ENCODE measurements around the gene DHDH.
"Not testable (repeated sequence)": the region's sequence is repeated elsewhere in the genome, so short reads cannot be mapped to it uniquely, and the experiment has no call there.

The DHDH gene

DNA sequence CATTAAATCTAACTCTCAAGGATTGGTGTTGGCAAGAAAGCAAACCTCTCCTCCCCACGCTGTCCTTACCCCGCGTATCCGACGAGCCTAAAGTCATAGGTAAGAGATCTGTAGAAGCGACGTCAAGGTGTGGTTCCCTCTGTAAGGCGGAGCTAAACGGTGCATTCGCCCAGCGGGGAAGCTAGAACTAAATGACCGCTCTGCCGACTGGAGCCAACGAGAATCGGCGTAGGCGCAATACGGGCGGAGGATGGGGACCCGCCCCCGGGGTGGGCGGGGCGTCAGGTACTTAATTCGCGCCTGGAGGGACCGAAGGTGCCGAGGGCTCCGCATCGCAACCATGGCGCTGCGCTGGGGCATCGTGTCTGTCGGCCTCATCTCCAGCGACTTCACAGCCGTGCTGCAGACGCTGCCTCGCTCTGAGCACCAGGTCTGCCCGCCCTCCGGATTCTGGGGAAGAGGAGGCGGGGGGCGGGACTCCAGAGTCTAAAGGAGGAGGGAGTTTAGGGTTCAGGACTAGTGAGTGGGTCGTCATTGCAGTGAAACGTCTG lies at the start of gene DHDH:
TSS of gene DHDH (plus strand) at position 318 of the 551 bp plus-strand sequence. CDS start at position 341, 23 bp downstream.
- peak; percentile 45 to 72 for DNase-seq (ENCODE audit: low read depth in 2 of 2)

DNA sequence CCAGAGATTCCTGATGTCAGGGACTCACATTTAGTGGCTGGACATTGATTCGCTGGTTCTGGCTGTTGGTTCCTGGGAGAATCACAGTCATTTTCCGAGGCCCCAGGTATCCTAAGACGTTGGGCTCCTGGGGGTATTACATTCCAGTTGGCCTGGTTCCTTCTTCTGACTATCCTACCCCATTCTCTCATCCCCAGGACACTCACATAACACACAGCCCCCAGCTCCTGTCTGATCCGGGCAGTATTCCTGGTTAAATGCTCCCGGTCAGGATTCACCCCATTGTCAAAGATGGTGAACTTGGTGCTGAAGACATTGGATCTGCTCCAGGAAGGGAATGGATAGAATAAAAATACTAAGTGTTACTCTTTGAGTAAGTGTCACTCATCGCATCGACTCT lies 49.8 kb upstream of the DHDH start:
- DNase-seq (ENCODE audit: low read depth in 2 of 2) = no peak

- DNase-seq (ENCODE audit: low read depth in 2 of 2) = no peak
Observed at GRCh38 chr19:48887861-48888612, 45.5 kb upstream of the DHDH start.

- DNase-seq (ENCODE audit: low read depth in 2 of 2) = not testable (repeated sequence)
Observed at GRCh38 chr19:48889496-48889895, 44.0 kb upstream of the DHDH start.

DNA sequence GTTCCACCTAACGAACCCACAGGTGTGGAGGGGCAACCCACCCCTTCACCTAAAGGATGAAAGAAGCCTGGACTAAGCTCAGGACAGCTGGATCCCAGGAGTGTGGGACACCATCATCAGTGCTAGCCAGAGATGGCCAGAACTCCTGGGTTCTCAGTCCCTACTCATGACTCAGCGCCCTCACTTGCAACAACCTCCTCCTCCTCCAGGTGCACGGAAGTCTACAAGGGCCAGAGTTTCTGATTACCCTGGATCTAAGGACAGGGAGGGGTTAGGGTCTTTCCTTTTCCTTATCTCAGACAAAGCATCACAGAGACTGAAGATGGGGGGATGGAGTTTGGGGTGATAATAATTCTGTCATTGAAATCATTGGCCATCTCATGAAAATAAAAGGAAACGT lies 42.9 kb upstream of the DHDH start:
- DNase-seq (ENCODE audit: low read depth in 2 of 2) = no peak

GRCh38 chr19:48895226-48895625 lies 38.3 kb upstream of the DHDH start:
- DNase-seq (ENCODE audit: low read depth in 2 of 2) = no peak

DNA sequence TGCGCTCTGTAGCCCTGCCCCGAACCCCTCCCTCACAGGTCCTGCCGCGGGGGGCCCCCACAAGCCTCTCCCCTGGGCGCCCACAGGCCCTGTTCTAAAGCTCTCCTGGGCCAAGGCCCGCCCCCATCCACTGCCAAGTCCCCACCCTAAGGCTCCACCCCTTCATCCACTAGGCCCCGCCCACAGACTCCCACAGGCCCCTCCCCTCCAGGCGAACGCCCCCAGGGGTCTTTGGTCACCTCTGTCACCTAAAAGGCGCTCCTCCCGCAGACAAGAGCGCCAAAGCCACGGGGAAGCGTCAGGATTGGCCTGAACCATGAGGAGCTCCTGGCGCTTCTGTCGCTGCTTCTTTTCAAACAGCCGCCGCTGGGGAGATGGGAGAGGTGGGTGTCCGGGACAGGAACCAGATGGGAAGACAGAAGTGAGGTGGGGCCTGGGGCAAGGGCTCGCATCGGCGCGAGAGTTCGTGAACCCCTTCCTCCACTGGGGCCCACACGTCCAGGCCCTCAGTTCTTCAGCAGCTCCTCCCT lies 37.2 kb upstream of the DHDH start:
- DNase-seq (ENCODE audit: low read depth in 2 of 2) = peak in 1 of 2 experiments; percentile 40

GRCh38 chr19:48897181-48897580 lies 36.3 kb upstream of the DHDH start:
- no peak for DNase-seq (ENCODE audit: low read depth in 2 of 2)

DNA sequence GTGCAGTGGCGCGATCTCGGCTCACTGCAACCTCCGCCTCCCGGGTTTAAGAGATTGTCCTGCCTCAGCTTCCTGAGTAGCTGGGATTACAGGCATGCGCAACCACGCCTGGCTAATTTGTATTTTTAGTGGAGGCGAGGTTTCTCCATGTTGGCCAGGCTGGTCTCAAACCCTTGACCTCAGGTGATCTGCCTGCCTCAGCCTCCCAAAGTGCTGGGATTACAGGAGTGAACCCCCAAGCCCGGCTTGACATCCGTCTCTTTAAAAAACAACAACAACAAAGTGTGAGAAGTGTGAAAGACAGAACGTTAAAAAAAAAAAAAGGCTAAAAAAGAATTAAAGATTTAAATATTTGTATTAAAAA lies 34.1 kb upstream of the DHDH start:
- not testable (repeated sequence) for DNase-seq (ENCODE audit: low read depth in 2 of 2)

- DNase-seq (ENCODE audit: low read depth in 2 of 2) = peak; percentile 96 to 100
Observed at GRCh38 chr19:48899781-48900476, 33.6 kb upstream of the DHDH start, which contains the start of gene NUCB1. NUCB1 (plus strand) TSS chr19:48900312; CDS start chr19:48900797, 485 bp downstream.

DNA sequence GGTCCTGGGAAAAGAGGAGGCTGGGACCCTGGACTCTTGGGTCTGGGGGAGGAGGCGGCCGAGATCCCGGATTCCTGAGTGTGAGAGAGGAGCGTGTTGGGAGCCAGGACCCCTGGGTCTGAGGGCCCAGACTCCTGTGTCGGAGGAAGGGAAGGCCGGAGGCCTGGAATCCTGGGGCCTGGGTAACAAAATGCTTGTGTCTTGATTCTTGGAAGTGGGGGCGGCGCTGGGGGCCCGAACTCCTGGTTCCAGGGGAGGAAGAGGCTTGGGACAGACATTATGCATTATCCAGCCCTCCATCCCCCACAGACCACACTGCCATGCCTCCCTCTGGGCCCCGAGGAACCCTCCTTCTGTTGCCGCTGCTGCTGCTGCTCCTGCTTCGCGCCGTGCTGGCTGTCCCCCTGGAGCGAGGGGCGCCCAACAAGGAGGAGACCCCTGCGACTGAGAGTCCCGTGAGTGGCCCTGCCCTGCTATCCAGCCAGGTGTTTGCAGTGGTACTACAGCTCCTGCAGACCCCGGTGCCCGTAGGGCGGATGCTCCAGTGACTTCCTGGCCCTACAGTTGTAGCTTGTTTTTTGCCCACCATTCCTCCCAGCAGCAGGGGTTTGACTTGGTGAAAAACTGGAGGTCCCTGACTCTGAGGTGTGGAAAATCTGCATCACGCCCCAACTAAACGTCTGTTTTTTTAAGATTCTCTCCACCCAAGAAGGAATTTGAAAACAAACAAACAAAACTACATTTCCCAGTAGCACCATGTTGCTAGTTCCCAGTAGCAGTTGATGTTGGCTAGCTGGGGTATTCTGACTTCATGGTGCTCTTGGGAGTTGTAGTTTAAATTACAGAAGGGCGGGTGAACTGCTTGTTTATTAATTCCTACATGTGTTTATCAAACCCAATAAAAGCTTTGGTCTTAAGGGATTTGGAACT lies 32.8 kb upstream of the DHDH start:
- DNase-seq (ENCODE audit: low read depth in 2 of 2) = no peak

GRCh38 chr19:48902291-48902690 lies 31.2 kb upstream of the DHDH start:
- not testable (repeated sequence) for DNase-seq (ENCODE audit: low read depth in 2 of 2)

DNA sequence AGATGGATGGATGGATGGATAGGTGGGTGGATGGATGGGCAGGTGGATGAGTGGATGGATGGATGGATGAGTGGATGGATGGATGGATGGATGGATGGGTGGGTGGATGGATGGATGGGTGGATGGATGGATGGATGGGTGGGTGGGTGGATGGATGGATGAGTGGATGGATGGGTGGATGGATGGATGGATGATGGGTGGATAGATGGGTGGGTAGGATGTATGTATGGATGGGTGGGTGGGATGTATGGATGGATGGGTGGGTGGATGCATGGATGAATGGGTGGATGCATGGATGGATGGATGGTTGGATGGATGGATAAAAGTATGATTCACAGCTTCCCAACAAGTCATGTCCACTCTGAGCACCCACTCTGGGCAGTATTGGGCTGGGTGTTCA lies 29.7 kb upstream of the DHDH start:
- not testable (repeated sequence) for DNase-seq (ENCODE audit: low read depth in 2 of 2)

- DNase-seq (ENCODE audit: low read depth in 2 of 2) = no peak
Observed at GRCh38 chr19:48905664-48906063, 27.8 kb upstream of the DHDH start.

- DNase-seq (ENCODE audit: low read depth in 2 of 2) = no peak
Observed at GRCh38 chr19:48906324-48906723, 27.2 kb upstream of the DHDH start.

GRCh38 chr19:48907671-48908070 lies 25.8 kb upstream of the DHDH start:
- DNase-seq (ENCODE audit: low read depth in 2 of 2) = no peak

DNA sequence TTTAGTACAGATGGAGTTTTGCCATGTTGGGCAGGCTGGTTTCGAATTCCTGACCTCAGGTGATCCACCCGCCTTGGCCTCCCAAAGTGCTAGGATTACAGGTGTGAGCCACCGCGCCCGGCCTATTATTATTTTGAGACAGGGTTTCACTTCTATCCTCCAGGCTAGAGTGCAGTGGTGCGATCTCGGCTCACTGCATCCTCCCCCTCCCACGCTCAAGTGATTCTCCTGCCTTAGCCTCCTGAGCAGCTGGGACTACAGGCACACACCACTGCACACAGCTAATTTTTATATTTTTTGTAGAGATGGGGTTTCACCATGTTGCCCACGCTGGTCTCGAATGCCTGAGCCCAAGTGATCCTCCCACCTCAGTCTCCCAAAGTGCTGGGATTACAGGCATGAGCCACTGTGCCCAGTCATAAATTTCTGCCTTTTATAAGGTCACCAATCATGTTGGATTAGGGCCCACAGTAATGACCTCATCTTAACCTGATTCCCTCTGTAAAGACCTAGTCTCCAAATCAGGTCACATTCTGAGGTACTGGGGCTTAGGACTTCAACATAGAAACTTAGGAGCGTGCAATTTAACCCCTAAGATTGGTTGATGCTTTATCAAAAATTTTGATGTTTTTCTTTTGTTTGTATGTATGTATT lies 23.9 kb upstream of the DHDH start:
- not testable (repeated sequence) for DNase-seq (ENCODE audit: low read depth in 2 of 2)

GRCh38 chr19:48910803-48911202 lies 22.7 kb upstream of the DHDH start:
- no peak for DNase-seq (ENCODE audit: low read depth in 2 of 2)

DNA sequence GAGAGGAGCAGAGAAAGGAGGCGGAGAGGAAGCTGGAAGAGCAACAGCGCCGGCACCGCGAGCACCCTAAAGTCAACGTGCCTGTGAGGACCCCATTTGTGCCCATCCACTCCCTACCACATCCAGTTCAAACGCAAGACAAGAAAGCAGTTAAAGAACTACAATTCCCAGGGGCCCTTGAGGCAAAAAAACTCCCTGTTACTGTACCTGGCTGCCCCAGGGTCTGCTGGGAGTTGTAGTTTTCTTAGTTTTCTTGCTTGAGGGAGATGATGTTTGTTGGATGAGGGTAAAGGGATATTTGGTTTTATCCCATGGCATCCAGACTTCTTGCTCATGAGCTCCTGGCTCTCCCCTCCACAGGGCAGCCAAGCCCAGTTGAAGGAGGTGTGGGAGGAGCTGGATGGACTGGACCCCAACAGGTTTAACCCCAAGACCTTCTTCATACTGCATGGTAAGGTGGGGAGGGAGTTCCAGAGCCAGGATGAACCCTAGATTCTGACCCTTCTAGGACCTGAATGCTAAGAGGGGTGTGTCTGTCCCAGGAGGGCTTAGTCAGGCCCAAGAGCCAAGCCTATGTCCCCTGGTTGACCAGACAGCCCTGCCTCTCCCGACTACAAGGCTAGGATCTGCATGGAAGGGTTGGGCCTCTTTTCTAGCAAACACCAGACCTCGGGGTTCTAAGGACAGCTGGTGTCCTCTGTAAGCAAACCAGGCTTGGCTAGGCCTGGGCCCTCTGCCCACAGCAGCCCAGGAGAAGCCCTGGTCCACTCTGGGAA lies 20.2 kb upstream of the DHDH start:
- DNase-seq (ENCODE audit: low read depth in 2 of 2) = no peak

- DNase-seq (ENCODE audit: low read depth in 2 of 2) = no peak
Observed at GRCh38 chr19:48914181-48914580, 19.3 kb upstream of the DHDH start.

Data from stimulated activated CD4-positive, alpha-beta T cell treated with anti-CD3 and anti-CD28 coated beads, Interleukin-12 subunit alpha, Interleukin-12 subunit beta, amount 100 ng/mL, for 24 hours (primary cell).